Progenitor cell of endocrine pancreas (in vitro differentiated cells): Measurements from ENCODE around the gene C20orf204. TPM values are rescaled to one million over a fixed set of nuclear protein-coding genes. Genes with fewer than 3 reads are reported as not detected.

ENCODE experiments used
- DNase-seq: peaks from one replicate; pipeline ENCODE4 v3.0.0; 2021; ENCODE audit warnings: low spot score; ENCODE audit not compliant: unreplicated experiment
- H3K27ac Mint-ChIP-seq: 2 replicates; pipeline ENCODE4 v1.8.0; 2021; ENCODE audit warnings: mild to moderate bottlenecking, moderate library complexity, mixed read lengths
- H3K27me3 Mint-ChIP-seq: 2 replicates; pipeline ENCODE4 v1.8.0; 2021; ENCODE audit warnings: mixed read lengths
- H3K36me3 Mint-ChIP-seq: 2 replicates; pipeline ENCODE4 v1.8.0; 2022; ENCODE audit warnings: mixed read lengths; ENCODE audit not compliant: insufficient read depth
- H3K4me1 Mint-ChIP-seq: 2 replicates; pipeline ENCODE4 v1.8.0; 2021; ENCODE audit warnings: low read depth, mixed read lengths
- H3K4me3 Mint-ChIP-seq: 2 replicates; pipeline ENCODE4 v1.8.0; 2021; ENCODE audit warnings: low read depth, mild to moderate bottlenecking, moderate library complexity, mixed read lengths
- H3K9me3 Mint-ChIP-seq: 2 replicates; pipeline ENCODE4 v1.8.0; 2021; ENCODE audit warnings: low read depth, mixed read lengths
- CTCF ChIP-seq: fragments of 200-600 bp; sonication (generic); IDR thresholded peaks from one replicate; pipeline ENCODE4 v1.5.0; 2021; ENCODE audit warnings: antibody characterized with exemption, mild to moderate bottlenecking; ENCODE audit not compliant: unreplicated experiment
- total RNA-seq: library from RNA; stranded (reverse); gene quantifications from 2 replicates; pipeline ENCODE4 v1.2.1, GENCODE V29; 2021

Gene C20orf204
- total RNA-seq, 1 donor from 2014 or later: 3.3 TPM

- no peak for DNase-seq
- Mint-ChIP-seq H3K27me3 (peaks cover 55% of the 10 kb centered on the region), H3K4me3 (no peak overlapping the region)
These were observed 9.5 kb downstream of the C20orf204 start for GRCh38 chr20:64045346-64046011.

GRCh38 chr20:64047046-64047389, 11.0 kb downstream of the C20orf204 start:
- no peak overlapping the region for H3K27ac Mint-ChIP-seq
- H3K4me3 Mint-ChIP-seq: no peak overlapping the region
- peaks cover 59% of the 10 kb centered on the region for H3K27me3 Mint-ChIP-seq

More at GRCh38 chr20:64045346-64046011, 9.5 kb downstream of the C20orf204 start:
- no peak overlapping the region for H3K27ac Mint-ChIP-seq
- H3K36me3 Mint-ChIP-seq: no peaks in the 10 kb centered on the region
- no peaks in the 10 kb centered on the region for H3K9me3 Mint-ChIP-seq
- TF ChIP-seq CTCF: no peak
- H3K4me1 Mint-ChIP-seq: no peaks in the 10 kb centered on the region

GRCh38 chr20:64047968-64048401, 12.0 kb downstream of the C20orf204 start:
- Mint-ChIP-seq H3K9me3 (no peaks in the 10 kb centered on the region), H3K4me1 (no peaks in the 10 kb centered on the region), H3K27me3 (peaks cover 65% of the 10 kb centered on the region), H3K27ac (no peak overlapping the region), H3K36me3 (no peaks in the 10 kb centered on the region), H3K4me3 (no peak overlapping the region)
- no peak for DNase-seq
- TF ChIP-seq CTCF: no peak

More at GRCh38 chr20:64047046-64047389, 11.0 kb downstream of the C20orf204 start:
- Mint-ChIP-seq H3K9me3 (no peaks in the 10 kb centered on the region), H3K36me3 (no peaks in the 10 kb centered on the region), H3K4me1 (no peaks in the 10 kb centered on the region)
- DNase-seq: no peak
- TF ChIP-seq CTCF: no peak

GRCh38 chr20:64048402-64049044, 12.5 kb downstream of the C20orf204 start:
- peak; percentile 3 for TF ChIP-seq CTCF
- Mint-ChIP-seq H3K27me3 (peaks cover 68% of the 10 kb centered on the region), H3K4me1 (no peaks in the 10 kb centered on the region), H3K4me3 (no peak overlapping the region), H3K27ac (no peak overlapping the region), H3K9me3 (no peaks in the 10 kb centered on the region), H3K36me3 (no peaks in the 10 kb centered on the region)
- DNase-seq: no peak

- Mint-ChIP-seq H3K9me3 (no peaks in the 10 kb centered on the region), H3K4me3 (no peak within 1 kb of the TSS), H3K27me3 (peaks cover 64% of the 10 kb centered on the region), H3K36me3 (no peaks in the 10 kb centered on the region), H3K27ac (no peak within 1 kb of the TSS), H3K4me1 (no peaks in the 10 kb centered on the region)
- DNase-seq: no peak
- TF ChIP-seq CTCF: no peak
These were observed 13.3 kb downstream of the C20orf204 start, which contains the start of gene SOX18 for GRCh38 chr20:64049060-64049877. TSS of gene SOX18 (minus strand) at chr20:64049639. CDS start at chr20:64049516, 123 bp downstream.
